GM03348 (cell line): Measurements from ENCODE around the gene SHISA2.

Experiments used
- DNase-seq: peaks from one replicate; pipeline ENCODE4 v3.0.0; 2012; ENCODE audit warnings: low spot score

The SHISA2 gene

GRCh38 chr13:26047040-26047439, 4.8 kb downstream of the SHISA2 start:
- no peak for DNase-seq

- no peak for DNase-seq
These were observed 5.2 kb downstream of the SHISA2 start for GRCh38 chr13:26046639-26047038.

GRCh38 chr13:26045142-26045541, 6.7 kb downstream of the SHISA2 start:
- DNase-seq: no peak

- no peak for DNase-seq
These were observed 9.0 kb downstream of the SHISA2 start for GRCh38 chr13:26042785-26043184.

- no peak for DNase-seq
These were observed 10.4 kb downstream of the SHISA2 start for GRCh38 chr13:26041444-26041843.

- DNase-seq: no peak
These were observed 12.8 kb downstream of the SHISA2 start for GRCh38 chr13:26038931-26039475.

- no peak for DNase-seq
These were observed 14.5 kb downstream of the SHISA2 start for GRCh38 chr13:26037302-26037701.

- DNase-seq: no peak
These were observed 15.4 kb downstream of the SHISA2 start for GRCh38 chr13:26036383-26036782.

- DNase-seq: no peak
These were observed 17.8 kb downstream of the SHISA2 start for GRCh38 chr13:26034018-26034417.

GRCh38 chr13:26030331-26030730, 21.5 kb downstream of the SHISA2 start:
- DNase-seq: no peak

- DNase-seq: no peak
These were observed 22.2 kb downstream of the SHISA2 start for GRCh38 chr13:26029581-26030136.

- DNase-seq: no peak
These were observed 25.6 kb downstream of the SHISA2 start for GRCh38 chr13:26026211-26026610.

GRCh38 chr13:26025771-26026170, 26.0 kb downstream of the SHISA2 start:
- DNase-seq: no peak

GRCh38 chr13:26025196-26025595, 26.6 kb downstream of the SHISA2 start:
- DNase-seq: no peak

- DNase-seq: no peak
These were observed 27.3 kb downstream of the SHISA2 start for GRCh38 chr13:26024558-26024957.

- peak; percentile 47 for DNase-seq
These were observed 29.1 kb downstream of the SHISA2 start for GRCh38 chr13:26022538-26023292.

GRCh38 chr13:26021956-26022355, 29.9 kb downstream of the SHISA2 start:
- no peak for DNase-seq

GRCh38 chr13:26021516-26021915, 30.3 kb downstream of the SHISA2 start:
- no peak for DNase-seq

- no peak for DNase-seq
These were observed 30.9 kb downstream of the SHISA2 start for GRCh38 chr13:26020891-26021290.

- DNase-seq: peak; percentile 37
These were observed 31.6 kb downstream of the SHISA2 start for GRCh38 chr13:26019881-26020870.

- DNase-seq: no peak
These were observed 32.6 kb downstream of the SHISA2 start for GRCh38 chr13:26019251-26019650.

GRCh38 chr13:26017932-26018665, 33.7 kb downstream of the SHISA2 start:
- DNase-seq: no peak
